ENCODE measurements around the gene ZNF738. TPM values are rescaled to one million over a fixed set of nuclear protein-coding genes. Genes with fewer than 3 reads are reported as not detected.

Gene ZNF738
- polyA plus RNA-seq, 3 donors from 2014 or later = 3.1 to 4.5 (median 3.2) TPM

Other genes starting within 250 kb of the ZNF738 start
- gene ZNF431, start 217.0 kb upstream of the ZNF738 start, polyA plus RNA-seq = 10 to 100 TPM in 1 of 3 donors, 1 to 10 TPM in 2; 6.3 to 12.7 (median 7.6) TPM
- gene ZNF708, start 29.6 kb upstream of the ZNF738 start, polyA plus RNA-seq = 1 to 10 TPM; 4.7 to 8.7 (median 8.0) TPM
- gene ZNF493, start 38.1 kb downstream of the ZNF738 start, polyA plus RNA-seq = 10 to 100 TPM; 17.0 to 24.0 (median 18.3) TPM
- 10 to 100 TPM; 13.1 to 26.4 (median 17.0) TPM for gene ZNF429, start 146.6 kb downstream of the ZNF738 start, polyA plus RNA-seq